Effector CD4-positive, alpha-beta T cell (primary cell): ENCODE data around the gene CCL3.
A peak's percentile ranks its signal among the peaks of the same experiment; 100 is the strongest.
"Not testable (repeated sequence)": the region's sequence is repeated elsewhere in the genome, so short reads cannot be mapped to it uniquely, and the experiment has no call there.

Experiments used
- DNase-seq: peaks from one replicate; pipeline ENCODE4 v3.0.0-alpha.2; 2020
- total RNA-seq: gene quantifications from one replicate; lab custom pipeline; 2026; lab: John Stamatoyannopoulos, UW

CCL3 gene
- 6.9 reads per million, percentile 25 among the genes with 10 or more reads in this experiment for total RNA-seq

- DNase-seq, result no peak
Measured at GRCh38 chr17:36089888-36090836, at the start of gene CCL3. Gene CCL3, minus strand, starts transcription at chr17:36090143. Its CDS starts 85 bp downstream, at chr17:36090058.

GRCh38 chr17:36136439-36136838, 46.5 kb upstream of the CCL3 start:
- DNase-seq, result no peak

- DNase-seq, result no peak
Measured at GRCh38 chr17:36136036-36136435, 46.1 kb upstream of the CCL3 start.

DNA sequence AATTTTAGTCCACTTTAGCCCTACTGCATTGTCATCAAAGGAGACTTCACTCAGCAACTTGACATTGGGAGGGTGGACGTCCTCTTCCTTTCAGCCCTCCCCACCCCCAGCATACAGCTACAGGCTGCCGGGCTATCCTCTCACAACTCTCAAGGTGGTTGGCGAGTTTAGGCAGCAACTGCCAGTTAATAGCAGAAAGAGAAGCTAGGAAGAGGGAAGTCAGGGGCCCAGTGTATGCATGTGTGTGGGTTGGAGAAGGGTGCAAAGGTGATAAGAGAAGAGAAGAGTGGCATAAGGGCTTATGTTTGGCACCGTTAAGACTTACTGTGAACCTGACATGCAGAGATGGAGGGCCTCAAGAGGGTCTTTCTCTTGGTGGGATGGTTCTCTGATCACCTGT, 45.5 kb upstream of the CCL3 start:
- DNase-seq, result no peak

DNA sequence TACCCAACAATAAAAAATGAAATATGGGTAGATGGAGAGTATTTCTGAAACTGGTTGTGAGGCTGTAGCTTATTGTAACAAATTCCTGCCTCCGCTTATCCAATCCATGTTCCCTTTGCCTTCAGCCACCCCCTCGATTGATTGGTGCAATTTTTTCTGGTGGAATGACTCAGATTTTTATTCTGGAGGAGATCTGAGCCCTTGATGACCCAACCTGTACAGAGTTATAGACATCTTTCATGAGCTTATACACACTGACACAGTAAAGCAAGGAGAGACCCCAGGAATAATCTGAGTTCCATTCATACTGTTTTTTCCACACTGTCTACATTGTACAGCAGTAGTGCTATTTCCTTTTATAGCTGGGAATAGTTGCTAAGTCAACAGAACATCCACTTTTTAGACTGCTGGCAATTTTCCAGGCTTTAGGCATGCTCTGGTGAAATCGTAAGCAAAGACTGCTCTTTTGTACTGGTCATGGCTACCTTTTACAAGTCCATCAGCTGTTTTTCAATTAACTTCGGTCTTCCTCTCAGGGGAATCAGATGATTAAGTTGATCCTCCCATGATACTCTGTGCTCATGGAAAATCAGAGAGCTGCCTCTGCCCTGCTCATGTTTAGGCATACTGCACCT, 43.8 kb upstream of the CCL3 start:
- no peak for DNase-seq

DNA sequence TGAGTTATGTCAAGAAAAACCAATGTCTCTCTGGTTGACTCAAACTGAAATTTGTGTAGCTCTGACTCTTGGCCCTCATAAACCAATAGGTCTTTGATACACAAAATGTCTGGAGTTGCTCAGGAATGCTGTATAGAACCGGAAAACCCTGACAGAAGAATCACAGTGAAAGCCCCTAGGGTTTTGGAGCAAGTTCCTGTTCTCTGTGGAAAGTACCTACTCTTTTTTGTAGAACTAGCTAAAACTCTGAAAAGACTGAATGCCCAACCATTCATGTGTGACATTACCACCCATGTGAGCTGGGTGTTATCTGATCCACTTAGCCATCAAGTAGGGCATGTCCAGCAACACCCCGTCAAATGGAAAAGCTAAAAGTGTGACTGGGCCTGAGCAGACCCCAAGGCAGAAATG, 42.5 kb upstream of the CCL3 start:
- no peak for DNase-seq

GRCh38 chr17:36131931-36132330, 42.0 kb upstream of the CCL3 start:
- no peak for DNase-seq

GRCh38 chr17:36131421-36131820, 41.5 kb upstream of the CCL3 start:
- DNase-seq, result no peak

DNA sequence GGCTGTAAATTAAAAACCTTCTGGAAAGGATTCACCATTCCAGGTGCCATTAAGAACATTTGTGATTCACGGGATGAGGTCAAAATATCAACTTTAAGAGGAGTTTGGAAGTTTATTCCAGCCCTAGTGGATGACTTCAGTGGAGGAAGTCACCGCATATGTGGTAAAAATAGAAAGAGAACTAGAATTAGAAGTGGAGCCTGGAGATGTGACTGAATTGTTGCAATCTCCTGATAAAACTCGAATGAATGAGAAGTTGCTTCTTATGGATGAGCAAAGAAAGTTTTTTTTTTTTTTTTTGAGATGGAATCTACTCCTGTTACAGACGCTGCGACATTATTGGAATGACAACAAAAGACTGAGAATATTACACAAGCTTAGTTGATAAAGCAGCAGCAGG, 40.4 kb upstream of the CCL3 start:
- no peak for DNase-seq

DNA sequence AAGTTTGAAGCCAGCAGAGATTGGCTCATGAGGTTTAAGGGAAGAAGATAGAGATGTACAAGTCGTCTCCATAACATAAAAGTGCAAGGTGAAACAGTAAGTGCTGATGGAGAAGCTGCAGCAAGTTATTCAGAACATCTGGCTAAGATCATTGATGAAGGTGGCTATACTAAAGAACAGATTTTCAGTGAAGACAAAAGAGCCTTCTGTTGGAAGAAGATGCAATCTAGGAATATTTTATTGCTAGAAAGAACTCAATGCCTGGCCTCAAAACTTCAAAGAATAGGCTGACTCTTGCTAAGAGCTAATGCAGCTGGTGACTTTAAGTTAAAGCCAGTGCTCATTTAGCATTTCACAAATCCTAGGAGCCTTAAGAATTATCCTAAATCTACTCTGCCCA, 39.7 kb upstream of the CCL3 start:
- DNase-seq, result no peak

DNA sequence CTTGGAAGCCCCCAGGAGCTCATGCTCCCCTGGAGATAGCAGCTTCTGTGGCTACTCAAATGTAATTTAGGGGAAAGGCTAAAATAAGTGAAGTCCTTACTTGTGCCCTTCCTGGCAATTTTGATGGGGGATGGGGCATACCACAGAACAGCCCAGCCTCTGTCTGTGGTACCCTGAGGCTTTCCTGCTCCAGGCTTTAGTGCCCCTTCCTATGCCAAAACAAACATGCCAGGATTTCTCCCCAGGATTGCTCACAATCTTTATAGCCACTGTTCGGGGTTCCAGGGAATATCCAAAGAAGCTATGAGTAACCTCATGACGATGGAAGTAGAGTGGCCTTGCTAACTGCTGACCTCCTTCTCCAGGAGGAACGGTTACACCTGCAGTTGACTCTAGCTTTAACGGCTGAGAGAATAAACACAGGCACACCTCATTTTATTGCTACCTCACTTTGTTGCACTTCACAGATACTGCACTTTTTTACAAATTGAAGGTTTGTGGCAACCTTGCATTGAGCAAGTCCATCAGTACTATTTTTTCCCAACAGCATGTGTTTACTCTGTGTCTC, 38.6 kb upstream of the CCL3 start:
- no peak for DNase-seq

- DNase-seq, result no peak
Measured at GRCh38 chr17:36127911-36128310, 38.0 kb upstream of the CCL3 start.

- no peak for DNase-seq
Measured at GRCh38 chr17:36127199-36127893, 37.4 kb upstream of the CCL3 start.

DNA sequence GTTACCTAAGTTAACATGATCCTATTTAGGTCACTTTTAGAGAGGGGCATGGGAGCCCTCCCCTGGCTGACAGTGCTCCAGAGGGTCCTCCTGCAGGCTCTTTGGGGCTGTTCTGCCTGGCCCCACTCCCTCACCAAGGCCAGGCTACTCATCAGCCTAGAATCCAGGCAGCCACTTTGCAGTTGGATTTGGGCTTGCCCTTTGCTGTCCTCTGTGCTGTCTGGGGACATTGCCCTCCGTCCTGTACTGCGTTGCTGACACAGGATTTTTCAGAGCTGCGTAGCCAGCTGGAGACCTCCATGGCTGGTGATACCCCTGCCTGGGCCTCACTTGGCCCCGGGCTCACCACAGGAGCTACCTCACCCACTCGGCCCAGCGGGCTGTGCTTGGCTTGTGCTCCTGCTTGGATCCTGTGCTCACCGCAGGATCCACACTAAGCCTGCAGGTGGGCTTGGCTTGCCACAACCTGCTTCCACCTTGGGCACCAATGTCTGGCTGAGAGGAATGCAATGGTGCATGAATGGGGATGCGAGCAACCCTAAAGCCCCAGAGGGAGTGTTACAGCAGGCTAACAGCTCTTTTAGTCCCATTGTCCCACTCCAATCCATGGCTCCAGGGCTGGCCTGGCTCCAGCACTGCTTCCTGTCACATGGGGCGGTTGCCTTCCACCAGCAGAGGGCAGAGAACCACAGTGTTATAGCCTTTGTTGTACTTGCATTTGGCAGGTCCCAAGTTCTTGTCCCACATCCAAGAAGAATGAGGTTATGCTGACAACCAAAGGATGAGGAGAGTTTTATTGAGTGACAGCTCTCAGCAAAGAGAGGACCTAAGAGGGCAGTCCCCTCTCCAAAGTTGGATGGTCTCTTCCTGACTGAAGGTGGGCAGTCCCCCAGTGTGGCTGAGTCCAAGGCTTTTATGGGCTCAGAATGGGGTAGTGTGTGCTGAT, 35.2 kb upstream of the CCL3 start:
- no peak for DNase-seq

GRCh38 chr17:36123431-36123830, 33.5 kb upstream of the CCL3 start:
- DNase-seq, result no peak

DNA sequence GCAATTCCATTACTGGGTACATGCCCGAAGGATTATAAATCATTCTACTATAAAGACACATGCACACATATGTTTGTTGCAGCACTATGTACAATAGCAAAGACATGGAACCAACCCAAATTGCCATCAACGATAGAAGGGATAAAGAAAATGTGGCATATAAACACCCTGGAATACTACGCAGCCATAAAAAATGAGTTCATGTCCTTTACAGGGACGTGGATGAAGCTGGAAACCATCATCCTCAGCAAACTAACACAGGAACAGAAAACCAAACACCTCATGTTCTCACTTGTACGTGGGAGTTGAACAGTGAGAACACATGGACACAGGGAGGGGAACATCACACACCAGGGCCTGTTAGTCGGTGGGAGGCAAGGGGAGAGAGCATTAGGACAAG, 31.2 kb upstream of the CCL3 start:
- not testable (repeated sequence) for DNase-seq

DNA sequence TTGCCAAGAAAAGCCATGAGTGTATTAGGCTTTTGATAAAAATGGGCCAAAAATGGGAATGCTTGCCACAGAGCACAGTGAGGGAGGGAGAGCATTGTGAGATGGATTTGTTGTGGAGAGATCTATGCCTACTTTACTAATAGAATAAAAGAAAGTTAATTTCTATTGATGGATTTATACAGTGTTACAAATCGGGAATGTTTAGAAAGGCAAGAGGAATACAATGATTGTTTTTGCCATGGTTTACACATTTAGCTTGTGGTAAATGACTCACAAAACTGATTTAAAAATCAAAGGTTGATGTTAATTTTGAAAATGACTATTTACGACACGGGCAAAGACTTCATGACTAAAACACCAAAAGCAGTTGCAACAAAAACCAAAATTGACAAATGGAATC, 30.3 kb upstream of the CCL3 start:
- DNase-seq, result no peak

- DNase-seq, result no peak
Measured at GRCh38 chr17:36118477-36119353, 28.8 kb upstream of the CCL3 start.

- no peak for DNase-seq
Measured at GRCh38 chr17:36117505-36118382, 27.8 kb upstream of the CCL3 start.

DNA sequence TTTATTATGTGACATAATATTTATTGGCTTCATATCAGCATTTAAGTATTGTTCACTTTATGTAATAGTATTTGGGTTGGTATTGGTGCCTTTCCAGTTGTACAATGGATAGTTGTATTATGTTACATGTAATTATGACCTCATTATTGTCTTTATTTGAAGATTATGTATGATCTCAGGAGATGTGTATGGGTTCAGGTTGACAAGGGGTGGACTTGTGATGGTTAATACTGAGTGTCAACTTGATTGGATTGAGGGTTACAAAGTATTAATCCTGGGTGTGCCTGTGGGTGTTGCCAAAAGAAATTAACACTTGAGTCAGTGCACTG, 25.7 kb upstream of the CCL3 start:
- DNase-seq, result not testable (repeated sequence)
